ENCODE measurements around the gene ZNHIT3.
"Not testable (repeated sequence)": the region's sequence is repeated elsewhere in the genome, so short reads cannot be mapped to it uniquely, and the experiment has no call there.

The ZNHIT3 gene

GRCh38 chr17:36486204-36487194 lies at the start of gene ZNHIT3:
Gene ZNHIT3 (plus strand): TSS chr17:36486681. CDS start chr17:36486700, 19 bp downstream.
- peak; percentile 97 for DNase-seq

DNA sequence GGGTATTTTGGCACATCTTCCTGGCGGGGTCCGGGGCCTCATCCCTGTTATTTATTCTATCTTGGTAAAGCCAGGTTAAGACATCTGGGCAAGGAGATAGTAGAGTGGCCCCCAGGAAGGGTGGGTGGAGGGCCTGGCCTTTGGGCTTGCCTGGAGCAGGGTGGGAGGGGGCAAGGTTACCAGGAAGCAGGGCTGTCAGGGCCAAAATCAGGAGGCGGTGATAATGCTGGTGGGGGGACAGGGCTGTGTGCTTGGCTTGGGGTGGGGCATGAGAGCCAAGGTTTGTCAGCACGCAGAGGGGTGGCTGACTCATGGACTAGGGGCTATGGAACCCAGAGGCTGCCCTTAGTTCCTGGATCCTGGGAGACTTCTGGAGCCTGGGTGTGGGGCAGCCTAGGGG lies 44.7 kb upstream of the ZNHIT3 start:
- not testable (repeated sequence) for DNase-seq

DNA sequence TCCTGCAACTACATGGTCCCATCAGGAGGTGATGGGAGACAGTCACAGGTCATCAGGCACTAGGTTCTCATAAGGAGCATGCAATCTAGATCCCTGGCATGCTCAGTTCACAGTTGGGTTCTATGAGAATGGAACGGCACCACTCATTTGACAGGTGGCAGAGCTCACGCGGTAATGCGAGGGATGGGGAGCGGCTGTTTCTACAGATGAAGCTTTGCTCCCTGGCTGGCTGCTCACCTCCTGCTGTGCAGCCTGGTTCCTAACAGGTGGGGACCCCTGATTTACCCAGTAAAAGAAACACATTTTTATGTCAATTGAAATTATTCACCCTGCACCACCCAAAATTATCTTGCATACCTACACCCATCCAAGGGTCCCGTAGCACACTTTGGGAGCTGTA lies 42.7 kb upstream of the ZNHIT3 start:
- no peak for DNase-seq

GRCh38 chr17:36449997-36450396 lies 36.5 kb upstream of the ZNHIT3 start:
- not testable (repeated sequence) for DNase-seq

DNA sequence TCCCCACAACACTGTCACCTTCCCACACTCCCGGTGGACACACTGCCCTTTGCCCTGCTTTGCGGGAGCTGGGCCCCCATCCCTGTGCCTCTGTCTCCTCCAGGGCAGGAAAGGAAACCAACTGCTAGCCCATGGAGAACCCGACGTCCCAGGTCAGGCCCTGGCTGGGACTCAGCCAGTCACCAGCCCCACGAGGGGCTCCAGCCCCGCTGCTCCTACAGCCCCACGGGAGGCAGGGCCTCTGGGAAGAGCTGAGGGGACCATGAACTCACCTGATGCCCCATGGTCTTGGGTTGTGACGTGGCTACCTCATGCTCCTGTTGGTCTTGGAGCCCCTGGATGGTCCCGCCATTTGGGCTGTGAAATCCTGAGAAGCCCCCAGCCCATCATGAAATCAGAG lies 33.6 kb upstream of the ZNHIT3 start:
- not testable (repeated sequence) for DNase-seq

GRCh38 chr17:36457701-36458100 lies 28.8 kb upstream of the ZNHIT3 start:
- DNase-seq: not testable (repeated sequence)

GRCh38 chr17:36459045-36459444 lies 27.4 kb upstream of the ZNHIT3 start:
- no peak for DNase-seq

- DNase-seq: no peak
These were observed 26.9 kb upstream of the ZNHIT3 start for GRCh38 chr17:36459601-36460000.

DNA sequence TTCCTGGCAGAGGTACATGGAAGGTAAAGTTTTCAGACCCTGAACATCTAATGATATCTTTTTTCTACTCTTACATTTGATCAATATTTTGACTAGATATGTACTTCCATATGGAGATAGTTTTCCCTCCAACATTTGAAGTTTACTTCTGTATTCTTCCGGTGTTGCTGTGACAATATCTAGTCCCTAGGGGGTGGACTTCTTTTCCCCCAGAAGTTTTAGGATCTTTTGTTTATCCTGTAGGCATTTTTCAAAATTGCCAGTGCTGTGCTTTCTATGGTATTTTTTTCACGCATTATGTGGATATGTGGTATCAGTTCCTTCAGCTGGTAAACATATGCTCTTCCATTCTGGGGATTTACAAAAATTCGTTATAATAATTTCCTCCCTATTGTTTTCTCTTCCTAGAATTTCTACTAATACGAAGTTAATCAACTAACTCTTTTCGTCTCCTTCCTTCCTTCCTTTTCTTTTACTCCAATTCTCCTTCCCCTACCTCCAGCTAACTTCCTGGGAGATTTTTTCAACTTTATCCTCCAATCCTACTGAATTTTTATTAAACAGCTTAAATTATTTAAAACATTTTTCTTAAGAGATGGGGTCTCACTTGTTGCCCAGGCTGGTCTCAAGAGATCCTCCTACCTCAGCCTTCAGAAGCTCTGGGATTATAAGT lies 26.1 kb upstream of the ZNHIT3 start:
- DNase-seq: no peak

DNA sequence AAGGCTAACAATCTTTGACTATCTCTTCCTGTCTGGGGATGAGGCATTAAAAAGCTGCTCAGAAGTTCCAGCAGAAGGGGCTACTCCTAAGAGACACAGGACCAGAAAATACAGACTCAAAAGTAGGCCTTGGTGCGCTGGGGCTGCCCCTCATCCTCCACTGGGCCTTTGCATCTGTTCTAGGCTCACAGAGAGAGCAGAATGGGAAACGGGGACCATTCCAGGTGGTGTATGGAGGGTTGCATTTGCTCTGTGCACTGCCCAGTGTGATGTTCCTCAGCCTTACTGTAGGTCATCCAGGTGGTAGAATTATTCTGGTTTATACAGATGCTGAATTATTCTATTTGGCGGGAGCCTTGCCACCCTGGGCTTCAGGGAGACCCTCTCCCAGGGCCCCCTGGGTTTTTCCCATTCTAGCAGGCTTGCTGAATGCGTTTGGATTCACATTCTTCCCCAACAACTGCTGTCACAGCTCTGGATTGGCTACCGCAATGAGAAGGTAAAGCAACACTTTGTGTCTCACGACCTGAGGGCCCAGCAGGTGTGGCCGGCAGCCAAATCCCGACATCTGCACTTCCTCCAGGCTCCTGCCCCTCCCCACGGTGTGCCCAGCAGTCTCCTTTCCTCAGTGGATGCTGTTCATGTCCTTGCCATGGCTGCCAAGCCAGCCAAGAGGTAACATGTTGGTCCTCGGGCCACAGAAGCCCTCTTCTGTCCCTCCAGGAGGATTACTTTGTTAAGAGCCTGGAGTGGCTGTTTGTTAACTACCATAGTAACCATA lies 25.0 kb upstream of the ZNHIT3 start:
- DNase-seq: no peak

DNA sequence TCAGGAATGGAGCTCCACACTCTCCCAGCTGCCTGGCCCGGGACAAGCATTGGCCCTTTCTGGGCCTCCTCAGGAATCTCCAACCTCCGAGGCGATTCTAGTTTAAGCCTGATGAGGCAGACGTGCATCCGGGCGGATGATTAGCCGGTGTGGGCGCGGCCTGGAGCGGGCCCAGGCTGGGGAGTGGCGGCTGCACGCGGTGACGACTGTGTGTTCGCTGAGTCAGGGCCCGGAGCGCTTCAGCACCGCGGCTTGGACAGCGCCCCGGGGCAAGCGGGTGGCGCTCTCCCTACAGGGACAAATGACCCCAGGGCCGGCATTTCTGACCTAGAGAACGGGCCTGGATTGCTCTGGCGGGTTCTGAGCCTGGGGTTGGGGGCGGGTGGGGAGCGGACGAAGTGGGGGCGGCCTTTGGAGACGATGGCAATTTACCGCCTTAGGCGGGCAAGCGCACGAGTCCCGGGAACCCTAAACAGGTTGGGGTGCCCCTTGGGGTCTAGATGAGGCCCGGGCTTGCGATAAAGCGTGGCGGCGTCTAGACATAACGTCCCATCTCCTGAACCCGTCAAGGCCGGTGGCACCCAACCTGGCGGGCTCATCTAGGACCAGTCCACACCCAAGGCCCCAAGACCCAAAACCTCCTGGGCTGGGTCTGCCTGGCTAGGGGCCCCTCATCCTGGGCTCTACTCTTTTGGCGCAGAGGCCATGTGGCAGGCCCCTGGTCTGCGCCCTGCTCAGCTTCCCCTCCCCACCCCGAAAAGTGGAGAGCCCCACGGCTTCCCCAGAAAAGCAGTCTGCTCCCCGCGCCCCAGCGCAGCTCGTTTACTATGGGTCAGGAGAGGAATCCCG lies 22.3 kb upstream of the ZNHIT3 start:
- DNase-seq: peak; percentile 99

DNA sequence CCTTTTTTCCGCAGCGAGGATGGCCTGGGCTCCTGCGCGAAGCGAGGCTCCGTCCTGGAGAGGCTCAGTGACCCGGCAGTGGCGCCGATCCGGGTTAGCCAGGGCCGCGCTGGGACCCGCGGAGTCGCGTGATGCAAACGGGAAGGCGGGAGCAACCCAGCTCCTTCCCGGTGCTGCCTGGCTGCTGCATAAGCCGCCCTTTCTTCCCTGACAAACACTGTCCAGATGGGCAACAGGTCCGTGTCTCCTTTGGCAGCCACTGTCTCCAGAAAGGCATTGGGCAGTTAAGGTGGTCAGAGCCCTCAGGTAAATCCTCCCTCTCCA lies 21.8 kb upstream of the ZNHIT3 start:
- DNase-seq: no peak

DNA sequence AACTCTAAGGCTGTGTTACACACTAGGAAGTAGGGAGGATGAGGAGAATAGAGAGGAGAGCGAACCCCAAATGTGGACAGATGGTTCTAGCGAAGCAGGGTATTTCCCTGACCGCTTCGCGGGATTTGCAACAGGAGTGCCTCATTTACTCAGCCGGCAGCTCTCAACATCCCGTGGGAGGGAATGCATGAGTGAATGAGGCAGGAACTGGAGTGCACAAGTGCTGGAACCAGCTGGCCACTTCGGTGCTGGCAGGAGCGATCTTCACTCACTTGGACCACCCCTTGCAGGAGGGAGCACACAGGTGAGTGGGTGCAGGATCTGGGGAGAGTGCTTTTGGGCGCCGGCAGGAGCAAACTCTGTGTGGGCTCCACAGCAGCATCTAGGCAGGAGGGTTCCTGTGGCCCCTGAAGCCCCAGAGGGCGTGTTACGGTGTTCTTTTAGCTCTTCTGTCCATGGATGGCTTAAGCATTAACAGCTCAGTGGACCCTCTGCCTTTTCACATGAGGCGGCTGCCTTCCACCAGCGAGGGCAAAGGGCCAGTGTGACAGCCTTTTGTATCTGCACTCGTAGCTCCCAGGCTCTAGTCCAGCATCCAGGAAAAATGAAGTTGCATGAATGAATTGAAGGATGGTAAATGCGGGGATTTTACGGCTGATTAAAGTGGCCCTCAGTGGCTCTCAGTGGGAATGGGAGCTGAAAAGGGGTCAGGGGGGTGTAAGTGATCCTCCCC lies 17.4 kb upstream of the ZNHIT3 start:
- DNase-seq: peak; percentile 49

DNA sequence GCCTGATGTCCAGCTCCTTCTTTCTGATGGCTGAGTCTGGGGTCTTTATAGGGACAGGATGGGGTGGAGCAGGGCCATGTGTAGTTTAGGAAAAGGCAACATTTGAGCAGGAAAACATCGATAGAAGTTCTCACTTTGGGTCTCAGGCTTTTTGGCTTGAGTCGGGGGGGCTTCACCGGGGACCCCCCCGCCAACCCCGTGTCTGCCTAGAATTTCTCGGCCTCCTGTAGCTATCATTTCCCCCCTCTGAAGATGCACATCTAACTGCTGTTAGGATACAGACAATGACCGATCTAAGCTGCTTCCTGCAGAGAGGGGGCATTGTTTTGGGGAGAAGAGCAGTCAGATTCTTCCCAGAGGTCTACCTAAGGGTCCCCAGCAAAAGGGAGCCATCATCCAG lies 16.7 kb upstream of the ZNHIT3 start:
- DNase-seq: no peak

DNA sequence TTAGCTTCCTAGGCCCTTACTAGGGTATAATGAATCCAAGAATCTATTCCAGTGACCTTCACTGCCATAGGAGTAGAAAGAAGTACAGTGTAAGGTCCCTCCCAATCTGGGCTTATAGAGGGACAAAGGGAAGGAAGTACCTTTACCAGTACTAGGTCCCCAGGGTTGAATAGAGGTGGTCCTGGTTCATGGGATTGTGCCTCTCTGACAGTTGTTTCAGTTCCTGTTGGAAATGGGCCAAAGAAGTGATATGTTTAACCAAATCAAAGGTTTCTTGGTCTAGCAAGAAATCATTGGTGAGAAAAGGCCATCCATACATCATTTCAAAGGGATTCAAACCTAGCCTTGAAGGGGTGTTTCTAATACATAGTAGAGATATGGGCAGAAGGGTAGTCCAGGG lies 16.0 kb upstream of the ZNHIT3 start:
- DNase-seq: no peak

- DNase-seq: no peak
These were observed 11.9 kb upstream of the ZNHIT3 start for GRCh38 chr17:36474571-36474970.

DNA sequence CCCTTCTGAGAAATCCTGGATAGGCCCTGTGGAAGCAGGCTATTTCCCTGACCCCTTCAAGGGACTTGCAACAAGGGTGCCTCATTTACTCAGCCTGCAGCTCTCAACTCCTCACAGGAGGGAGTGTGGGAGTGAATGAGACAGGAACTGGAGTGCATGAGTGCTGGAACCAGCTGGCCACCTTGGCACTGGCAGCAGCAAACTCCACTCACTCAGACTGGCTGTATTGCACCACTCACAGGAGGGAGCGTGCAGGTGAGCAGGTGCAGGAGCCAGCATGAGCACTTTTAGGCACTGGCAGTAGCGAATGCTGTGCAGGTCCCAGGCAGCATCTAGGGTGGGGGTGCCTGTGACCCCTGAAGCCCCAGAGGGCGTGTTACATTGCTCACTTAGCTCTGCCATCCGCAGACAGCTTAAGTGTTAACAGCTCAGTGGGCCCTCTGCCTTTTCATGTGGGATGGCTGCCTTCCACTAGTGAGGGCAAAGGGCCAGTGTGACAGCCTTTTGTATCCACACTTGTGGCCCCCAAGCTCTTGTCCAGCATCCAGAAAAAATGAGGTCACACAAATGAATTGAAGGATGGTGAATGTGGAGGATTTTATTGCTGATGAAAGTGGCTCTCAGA lies 11.0 kb upstream of the ZNHIT3 start:
- DNase-seq: no peak

DNA sequence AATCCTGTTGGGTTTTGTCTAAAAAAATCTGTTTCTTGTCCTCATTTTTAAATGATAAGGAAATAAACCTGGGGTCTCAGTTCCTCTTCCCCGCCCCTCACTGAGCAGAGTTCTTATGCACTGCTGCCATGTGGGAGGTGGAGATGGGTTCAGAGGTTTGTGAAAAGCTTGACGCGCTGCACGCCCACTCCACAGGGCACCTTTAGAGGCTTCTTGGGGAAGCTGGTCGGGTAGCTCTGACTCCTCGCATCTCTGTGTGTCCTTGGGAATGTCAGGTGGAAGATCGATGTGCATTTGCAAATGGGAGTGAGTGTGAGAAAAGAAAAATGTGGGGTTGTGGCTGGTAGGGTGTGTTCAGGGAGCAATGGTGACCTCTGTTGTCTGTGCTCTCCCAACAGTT lies 4.7 kb upstream of the ZNHIT3 start:
- DNase-seq: no peak

GRCh38 chr17:36482611-36483504 lies 3.6 kb upstream of the ZNHIT3 start:
- DNase-seq: peak; percentile 93

DNA sequence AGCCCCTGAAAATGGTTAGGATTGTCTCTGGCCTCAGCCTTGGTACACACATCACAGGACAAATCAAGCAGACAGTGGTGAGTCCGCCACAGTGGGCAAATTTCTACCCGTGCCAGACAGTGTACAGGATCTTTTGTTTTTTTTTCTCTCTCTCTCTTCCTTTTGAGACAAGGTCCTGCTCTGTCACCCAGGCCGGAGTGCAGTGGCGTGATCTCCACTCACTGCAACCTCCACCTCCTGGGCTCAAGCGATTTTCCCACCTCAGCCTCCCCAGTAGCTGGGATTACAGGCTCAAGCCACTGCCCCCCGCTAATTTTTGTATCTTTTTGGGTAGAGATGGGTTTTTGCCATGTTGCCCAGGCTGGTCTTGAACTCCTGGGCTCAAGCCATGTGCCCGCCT lies 2.5 kb upstream of the ZNHIT3 start:
- DNase-seq: not testable (repeated sequence)

Measured in islet precursor cell (in vitro differentiated cells).